Esophagus muscularis mucosa (tissue), 4 donors: Measurements from ENCODE around the gene CD163.

Experiments used
- EP300 ChIP-seq: sonication (generic); formaldehyde crosslinking; IDR thresholded peaks from one replicate; pipeline ENCODE4 v1.6.1; 2017; ENCODE audit warnings: antibody characterized with exemption
- POLR2A ChIP-seq: fragments of 450-650 bp; IDR thresholded peaks from one replicate; pipeline ENCODE4 v1.6.1; 2017; ENCODE audit warnings: antibody characterized with exemption, moderate library complexity, mild to moderate bottlenecking, low read depth
- TF ChIP-seq, protein P1 (sequence below), 3 experiments: fragments of 200-600 bp in 2 of 3; fragments of 450-650 bp in 1 of 3; sonication (generic) in 2 of 3; IDR thresholded peaks; one replicate each; pipeline ENCODE4 v1.5.1; 2017 to 2019; ENCODE audit warnings: antibody characterized with exemption in 3 of 3, mild to moderate bottlenecking in 2 of 3, moderate library complexity in 1 of 3

DNA sequence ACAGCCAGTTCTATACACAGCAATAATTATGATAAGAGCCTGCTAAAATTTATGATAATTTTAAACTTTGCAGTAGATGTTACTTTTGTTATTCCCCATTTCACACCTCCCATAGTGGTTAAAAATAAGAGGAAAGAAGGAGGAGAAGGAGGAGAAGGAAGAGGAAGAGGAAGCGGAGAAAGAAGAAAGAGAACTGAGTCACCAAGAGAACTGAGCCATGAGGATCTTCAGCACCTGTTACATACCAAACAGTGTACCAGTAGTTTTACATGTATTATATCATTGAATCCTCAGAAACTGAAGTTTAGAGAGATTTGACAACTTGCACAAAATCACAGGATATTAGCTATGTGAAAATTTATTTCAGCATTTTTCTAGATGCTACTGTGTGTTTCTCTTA, 3.9 kb downstream of the CD163 start:
- TF ChIP-seq, protein P1, sequence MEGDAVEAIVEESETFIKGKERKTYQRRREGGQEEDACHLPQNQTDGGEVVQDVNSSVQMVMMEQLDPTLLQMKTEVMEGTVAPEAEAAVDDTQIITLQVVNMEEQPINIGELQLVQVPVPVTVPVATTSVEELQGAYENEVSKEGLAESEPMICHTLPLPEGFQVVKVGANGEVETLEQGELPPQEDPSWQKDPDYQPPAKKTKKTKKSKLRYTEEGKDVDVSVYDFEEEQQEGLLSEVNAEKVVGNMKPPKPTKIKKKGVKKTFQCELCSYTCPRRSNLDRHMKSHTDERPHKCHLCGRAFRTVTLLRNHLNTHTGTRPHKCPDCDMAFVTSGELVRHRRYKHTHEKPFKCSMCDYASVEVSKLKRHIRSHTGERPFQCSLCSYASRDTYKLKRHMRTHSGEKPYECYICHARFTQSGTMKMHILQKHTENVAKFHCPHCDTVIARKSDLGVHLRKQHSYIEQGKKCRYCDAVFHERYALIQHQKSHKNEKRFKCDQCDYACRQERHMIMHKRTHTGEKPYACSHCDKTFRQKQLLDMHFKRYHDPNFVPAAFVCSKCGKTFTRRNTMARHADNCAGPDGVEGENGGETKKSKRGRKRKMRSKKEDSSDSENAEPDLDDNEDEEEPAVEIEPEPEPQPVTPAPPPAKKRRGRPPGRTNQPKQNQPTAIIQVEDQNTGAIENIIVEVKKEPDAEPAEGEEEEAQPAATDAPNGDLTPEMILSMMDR (IDR thresholded peaks at IDR 0.05) = no peak
- TF ChIP-seq POLR2A = no peak
- TF ChIP-seq EP300 = no peak
